ENCODE measurements around the gene AGPAT4.
A peak's percentile ranks its signal among the peaks of the same experiment; 100 is the strongest.

The AGPAT4 gene

GRCh38 chr6:161223646-161224045 lies 50.2 kb downstream of the AGPAT4 start:
- Histone ChIP-seq H3K4me3 (ENCODE audit: low read depth, low read length) (no peak overlapping the region), H3K27me3 (replicated peaks) (no peaks in the 10 kb centered on the region), H3K36me3 (replicated peaks) (no peaks in the 10 kb centered on the region), H3K27ac (no peak overlapping the region)
- in situ Hi-C loops (cut with HindIII; ENCODE audit: low pct_ligation_motif_present, low sequenced_read_pairs), result no loop called here
- no peak for TF ChIP-seq CTCF (IDR thresholded peaks at IDR 0.05; ENCODE audit: low read depth, low read length, missing control alignments)
- DNase-seq, result no peak

GRCh38 chr6:161222706-161223234 lies 51.1 kb downstream of the AGPAT4 start:
- no peak for DNase-seq
- no peak overlapping the region for H3K27ac ChIP-seq
- in situ Hi-C loops (cut with HindIII; ENCODE audit: low pct_ligation_motif_present, low sequenced_read_pairs), result no loop called here
- no peaks in the 10 kb centered on the region for H3K36me3 ChIP-seq (replicated peaks)
- no peak overlapping the region for H3K4me3 ChIP-seq (ENCODE audit: low read depth, low read length)
- no peak for TF ChIP-seq CTCF (IDR thresholded peaks at IDR 0.05; ENCODE audit: low read depth, low read length, missing control alignments)
- H3K27me3 ChIP-seq (replicated peaks), result no peaks in the 10 kb centered on the region

- DNase-seq, result no peak
- no peak for TF ChIP-seq CTCF (IDR thresholded peaks at IDR 0.05; ENCODE audit: low read depth, low read length, missing control alignments)
- Histone ChIP-seq H3K27me3 (replicated peaks) (no peaks in the 10 kb centered on the region), H3K4me3 (ENCODE audit: low read depth, low read length) (no peak overlapping the region), H3K27ac (no peak overlapping the region), H3K36me3 (replicated peaks) (no peaks in the 10 kb centered on the region)
- in situ Hi-C loops (cut with HindIII; ENCODE audit: low pct_ligation_motif_present, low sequenced_read_pairs), result no loop called here
Measured at GRCh38 chr6:161220346-161220745, 53.5 kb downstream of the AGPAT4 start.

- no peak overlapping the region for H3K4me3 ChIP-seq (ENCODE audit: low read depth, low read length)
- in situ Hi-C loops (cut with HindIII; ENCODE audit: low pct_ligation_motif_present, low sequenced_read_pairs), result no loop called here
- no peak for DNase-seq
Measured at GRCh38 chr6:161219680-161220079, 54.2 kb downstream of the AGPAT4 start.

GRCh38 chr6:161218222-161218621 lies 55.6 kb downstream of the AGPAT4 start:
- in situ Hi-C loops (cut with HindIII; ENCODE audit: low pct_ligation_motif_present, low sequenced_read_pairs), result no loop called here
- peak; percentile 44 for TF ChIP-seq CTCF (IDR thresholded peaks at IDR 0.05; ENCODE audit: low read depth, low read length, missing control alignments)
- H3K36me3 ChIP-seq (replicated peaks), result no peaks in the 10 kb centered on the region
- H3K27me3 ChIP-seq (replicated peaks), result no peaks in the 10 kb centered on the region
- H3K4me3 ChIP-seq (ENCODE audit: low read depth, low read length), result no peak overlapping the region
- H3K27ac ChIP-seq, result no peak overlapping the region
- no peak for DNase-seq

More at GRCh38 chr6:161219680-161220079, 54.2 kb downstream of the AGPAT4 start:
- no peak overlapping the region for H3K27ac ChIP-seq
- TF ChIP-seq CTCF (IDR thresholded peaks at IDR 0.05; ENCODE audit: low read depth, low read length, missing control alignments), result no peak
- no peaks in the 10 kb centered on the region for H3K27me3 ChIP-seq (replicated peaks)
- no peaks in the 10 kb centered on the region for H3K36me3 ChIP-seq (replicated peaks)

GRCh38 chr6:161217628-161218027 lies 56.2 kb downstream of the AGPAT4 start:
- no peak for DNase-seq
- in situ Hi-C loops (cut with HindIII; ENCODE audit: low pct_ligation_motif_present, low sequenced_read_pairs), result no loop called here
- Histone ChIP-seq H3K4me3 (ENCODE audit: low read depth, low read length) (no peak overlapping the region), H3K27me3 (replicated peaks) (no peaks in the 10 kb centered on the region), H3K27ac (no peak overlapping the region), H3K36me3 (replicated peaks) (no peaks in the 10 kb centered on the region)
- TF ChIP-seq CTCF (IDR thresholded peaks at IDR 0.05; ENCODE audit: low read depth, low read length, missing control alignments), result no peak
